HepG2 (cell line): ENCODE data around the gene CRKL. TPM values are rescaled to one million over a fixed set of nuclear protein-coding genes. Genes with fewer than 3 reads are reported as not detected.

ENCODE experiments used
- HNF4A ChIP-seq: sonication (generic); formaldehyde crosslinking; IDR thresholded peaks from 2 replicates; pipeline ENCODE4 v1.4.0; 2020; ENCODE audit warnings: missing genetic modification reagents
- HNF4G ChIP-seq, 2 experiments: sonication (generic) in 1 of 2; formaldehyde crosslinking in 1 of 2; IDR thresholded peaks; 2 replicates each; pipeline versions ENCODE4 v1.4.0 to v1.6.1; 2011 to 2020; ENCODE audit warnings: borderline replicate concordance in 2 of 2, low read depth in 2 of 2, mild to moderate bottlenecking in 2 of 2, low read length in 1 of 2, missing genetic modification reagents in 1 of 2, moderate library complexity in 1 of 2
- KDM1A ChIP-seq: IDR thresholded peaks from 2 replicates; pipeline ENCODE4 v1.6.1; 2016; ENCODE audit warnings: missing compliant biosample characterization
- MED1 ChIP-seq: sonication (generic); formaldehyde crosslinking; IDR thresholded peaks from 2 replicates; pipeline ENCODE4 v1.4.0; 2020; ENCODE audit warnings: missing genetic modification reagents
- NFATC3 ChIP-seq: sonication (generic); formaldehyde crosslinking; IDR thresholded peaks from 2 replicates; pipeline ENCODE4 v1.5.1; 2020; ENCODE audit warnings: mild to moderate bottlenecking, missing genetic modification reagents
- PLRG1 ChIP-seq: fragments of 450-650 bp; conservative IDR thresholded peaks from 2 replicates; pipeline ENCODE4 v1.6.1; 2016
- POLR2A ChIP-seq, 2 experiments: IDR thresholded peaks; 2 replicates each; pipeline ENCODE4 v1.6.1; 2011; ENCODE audit warnings: low read depth in 2 of 2, low read length in 2 of 2, mild to moderate bottlenecking in 1 of 2, moderate library complexity in 1 of 2; ENCODE audit not compliant: insufficient read depth in 1 of 2
- SRSF9 ChIP-seq: fragments of 200-400 bp; formaldehyde crosslinking; IDR thresholded peaks from 2 replicates; pipeline ENCODE4 v1.6.1; 2018; ENCODE audit warnings: borderline replicate concordance, mild to moderate bottlenecking, low read depth, low read length; ENCODE audit not compliant: insufficient read depth, poor library complexity, severe bottlenecking
- SRY ChIP-seq: sonication (generic); formaldehyde crosslinking; IDR thresholded peaks from 2 replicates; pipeline ENCODE4 v1.8.0; 2022; ENCODE audit warnings: mild to moderate bottlenecking, missing genetic modification reagents
- SSRP1 ChIP-seq: IDR thresholded peaks from 2 replicates; pipeline ENCODE4 v1.6.1; 2016; ENCODE audit warnings: control low read depth
- TARDBP ChIP-seq: sonication (generic); formaldehyde crosslinking; IDR thresholded peaks from 2 replicates; pipeline ENCODE4 v1.8.0; 2022; ENCODE audit warnings: mild to moderate bottlenecking, missing genetic modification reagents
- TCF7L2 ChIP-seq: IDR thresholded peaks from 2 replicates; pipeline ENCODE4 v1.6.1; 2011; ENCODE audit warnings: mild to moderate bottlenecking, low read depth, low read length, moderate library complexity
- ZBTB42 ChIP-seq: sonication (generic); formaldehyde crosslinking; IDR thresholded peaks from 2 replicates; pipeline ENCODE4 v1.5.0; 2020; ENCODE audit warnings: mild to moderate bottlenecking, missing genetic modification reagents
- ZNF234 ChIP-seq: sonication (generic); formaldehyde crosslinking; conservative IDR thresholded peaks from 2 replicates; pipeline ENCODE4 v1.5.1; 2020; ENCODE audit warnings: mild to moderate bottlenecking, missing genetic modification reagents
- ZNF331 ChIP-seq: sonication (generic); formaldehyde crosslinking; IDR thresholded peaks from 2 replicates; pipeline ENCODE4 v1.4.0; 2020; ENCODE audit warnings: missing genetic modification reagents
- polyA plus RNA-seq, 8 experiments: library from polyadenylated mRNA; depleted of rRNA in 3 of 8; stranded (reverse) in 7 of 8; unstranded in 1 of 8; fragments of >200 nt; fragmentation: Illumina TruSeq in 4 of 8; extraction: Trizol in 4 of 8; gene quantifications; 2 replicates each; pipeline versions ENCODE4 v1.2.1 to v1.2.3, GENCODE V29; 2011 to 2016; ENCODE audit warnings: low read depth in 4 of 8, missing spikeins in 1 of 8, mixed read lengths in 1 of 8; ENCODE audit not compliant: insufficient read depth in 1 of 8
- total RNA-seq, 5 experiments: library from RNA; depleted of rRNA; stranded (reverse); fragments of >200 nt; fragmentation: Illumina TruSeq; extraction: Trizol; gene quantifications; 2 replicates each; pipeline ENCODE4 v1.2.3, GENCODE V29; 2016; ENCODE audit warnings: low read depth in 1 of 5
- TF ChIP-seq, protein P1 (sequence below): sonication (generic); formaldehyde crosslinking; conservative IDR thresholded peaks from 2 replicates; pipeline ENCODE4 v1.4.0; 2020; ENCODE audit warnings: missing genetic modification reagents
- TF ChIP-seq, protein P2 (sequence below): sonication (generic); IDR thresholded peaks from 2 replicates; pipeline ENCODE4 v1.6.1; 2016; ENCODE audit warnings: low read depth, borderline replicate concordance
- TF ChIP-seq, protein P3 (sequence below): sonication (generic); formaldehyde crosslinking; IDR thresholded peaks from 2 replicates; pipeline ENCODE4 v1.5.1; 2020; ENCODE audit warnings: missing genetic modification reagents, mild to moderate bottlenecking, borderline replicate concordance
- TF ChIP-seq, protein P4 (sequence below): IDR thresholded peaks from 2 replicates; pipeline ENCODE4 v1.6.1; 2016; ENCODE audit warnings: low read depth
- TF ChIP-seq, protein P5 (sequence below): sonication (generic); formaldehyde crosslinking; IDR thresholded peaks from 2 replicates; pipeline ENCODE4; 2020; ENCODE audit warnings: missing genetic modification reagents, mild to moderate bottlenecking, borderline replicate concordance

CRKL gene
- total and polyA plus RNA-seq, 2 of the 13 experiments (the other 11 are each of a cell fraction or from before 2014, with no cell fraction given): 37.4 to 60.6 TPM

DNA sequence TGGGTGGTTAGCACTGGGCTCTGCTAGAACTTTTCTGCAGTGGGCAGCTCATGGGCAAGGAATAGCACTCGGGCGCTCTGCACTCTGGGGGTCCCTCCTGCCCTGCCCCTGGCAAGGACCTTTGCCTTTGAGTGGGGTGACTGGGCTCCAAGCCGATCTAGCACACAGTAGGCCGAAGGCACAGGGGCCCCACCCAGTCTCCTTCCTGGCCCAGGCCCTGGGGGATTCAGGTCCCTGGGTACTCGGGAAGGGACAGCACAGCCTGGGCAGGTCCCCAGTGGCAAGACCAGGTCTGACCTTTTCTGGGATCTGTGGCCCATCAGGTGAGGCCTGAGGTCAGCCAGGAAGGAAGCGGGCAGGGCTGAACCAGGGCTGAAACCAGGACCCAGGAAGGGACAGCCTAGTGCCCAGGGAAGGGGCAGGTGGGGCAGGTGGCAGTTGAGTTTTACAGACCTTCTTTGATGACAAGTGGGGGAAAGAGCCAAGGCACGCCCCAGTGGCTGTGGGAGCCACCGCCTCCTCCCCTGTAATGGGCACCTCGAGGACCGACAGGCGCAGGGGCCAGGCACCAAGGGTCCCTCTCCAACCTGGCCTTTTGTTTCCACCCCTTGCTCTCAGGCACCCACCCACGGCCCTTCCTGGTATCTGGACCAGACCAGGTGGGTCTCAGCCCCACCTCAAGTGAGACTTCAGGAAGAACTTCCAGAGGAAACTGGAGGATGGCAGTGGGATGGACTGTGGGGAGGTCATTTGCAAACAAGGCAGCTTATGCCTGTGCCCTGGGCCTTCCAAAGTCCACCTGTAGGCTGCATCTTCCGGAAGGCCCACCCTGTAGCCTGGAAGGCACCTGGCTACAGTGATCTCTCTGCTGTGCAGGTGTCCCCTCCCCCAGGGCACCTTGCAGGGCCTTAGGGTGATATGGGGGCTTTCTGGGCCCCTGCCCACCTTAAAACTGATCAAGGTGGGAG, 49.0 kb downstream of the CRKL start (continued):
- TF ChIP-seq, protein P1, sequence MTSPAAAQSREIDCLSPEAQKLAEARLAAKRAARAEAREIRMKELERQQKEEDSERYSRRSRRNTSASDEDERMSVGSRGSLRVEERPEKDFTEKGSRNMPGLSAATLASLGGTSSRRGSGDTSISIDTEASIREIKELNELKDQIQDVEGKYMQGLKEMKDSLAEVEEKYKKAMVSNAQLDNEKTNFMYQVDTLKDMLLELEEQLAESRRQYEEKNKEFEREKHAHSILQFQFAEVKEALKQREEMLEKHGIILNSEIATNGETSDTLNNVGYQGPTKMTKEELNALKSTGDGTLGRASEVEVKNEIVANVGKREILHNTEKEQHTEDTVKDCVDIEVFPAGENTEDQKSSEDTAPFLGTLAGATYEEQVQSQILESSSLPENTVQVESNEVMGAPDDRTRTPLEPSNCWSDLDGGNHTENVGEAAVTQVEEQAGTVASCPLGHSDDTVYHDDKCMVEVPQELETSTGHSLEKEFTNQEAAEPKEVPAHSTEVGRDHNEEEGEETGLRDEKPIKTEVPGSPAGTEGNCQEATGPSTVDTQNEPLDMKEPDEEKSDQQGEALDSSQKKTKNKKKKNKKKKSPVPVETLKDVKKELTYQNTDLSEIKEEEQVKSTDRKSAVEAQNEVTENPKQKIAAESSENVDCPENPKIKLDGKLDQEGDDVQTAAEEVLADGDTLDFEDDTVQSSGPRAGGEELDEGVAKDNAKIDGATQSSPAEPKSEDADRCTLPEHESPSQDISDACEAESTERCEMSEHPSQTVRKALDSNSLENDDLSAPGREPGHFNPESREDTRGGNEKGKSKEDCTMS (CRISPR knock-in tag): no peak
- TF ChIP-seq, protein P2, sequence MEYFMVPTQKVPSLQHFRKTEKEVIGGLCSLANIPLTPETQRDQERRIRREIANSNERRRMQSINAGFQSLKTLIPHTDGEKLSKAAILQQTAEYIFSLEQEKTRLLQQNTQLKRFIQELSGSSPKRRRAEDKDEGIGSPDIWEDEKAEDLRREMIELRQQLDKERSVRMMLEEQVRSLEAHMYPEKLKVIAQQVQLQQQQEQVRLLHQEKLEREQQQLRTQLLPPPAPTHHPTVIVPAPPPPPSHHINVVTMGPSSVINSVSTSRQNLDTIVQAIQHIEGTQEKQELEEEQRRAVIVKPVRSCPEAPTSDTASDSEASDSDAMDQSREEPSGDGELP: peak; percentile 34; the same call in 1 of the 2 replicates
- peak; percentile 90 for TF ChIP-seq KDM1A (CRISPR knock-in tag)
- TF ChIP-seq, protein P3, sequence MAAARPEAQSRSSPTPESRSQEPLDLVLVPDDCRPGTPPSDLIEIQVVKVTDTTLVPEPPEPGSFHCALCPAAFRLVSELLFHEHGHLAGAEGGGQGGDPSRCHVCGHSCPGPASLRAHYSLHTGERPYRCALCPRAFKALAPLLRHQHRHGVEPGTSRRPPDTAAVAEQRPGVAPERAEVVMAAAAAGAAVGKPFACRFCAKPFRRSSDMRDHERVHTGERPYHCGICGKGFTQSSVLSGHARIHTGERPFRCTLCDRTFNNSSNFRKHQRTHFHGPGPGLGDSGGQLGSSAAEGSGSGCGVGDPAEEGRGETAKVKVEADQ (CRISPR knock-in tag): no peak
- no peak for TF ChIP-seq SRY
- TF ChIP-seq MED1 (CRISPR knock-in tag): peak; percentile 10; the same call in 1 of the 2 replicates
- no peak for TF ChIP-seq PLRG1
- no peak for TF ChIP-seq SRSF9
- TF ChIP-seq HNF4A (CRISPR knock-in tag): peak; percentile 83
- 0 out of 2 replicates have a peak, but pooled peaks have one; percentile 0 for TF ChIP-seq ZBTB42 (CRISPR knock-in tag)
- no peak for TF ChIP-seq NFATC3 (CRISPR knock-in tag)
- no peak for TF ChIP-seq ZNF331
- peak; percentile 32; the same call in 1 of the 2 replicates for TF ChIP-seq HNF4G (IDR thresholded peaks at IDR 0.05; ENCODE audit: borderline replicate concordance, low read depth, low read length)
- peak; percentile 25; the same call in 1 of the 2 replicates for TF ChIP-seq HNF4G (CRISPR knock-in tag; IDR thresholded peaks at IDR 0.05; ENCODE audit: borderline replicate concordance, low read depth)
- no peak for TF ChIP-seq TCF7L2
- TF ChIP-seq ZNF234 (CRISPR knock-in tag): no peak
- TF ChIP-seq POLR2A (IDR thresholded peaks at IDR 0.05; ENCODE audit: insufficient read depth in 1 of 2, low read depth in 2 of 2, low read length in 2 of 2): no peak
- TF ChIP-seq, protein P4, sequence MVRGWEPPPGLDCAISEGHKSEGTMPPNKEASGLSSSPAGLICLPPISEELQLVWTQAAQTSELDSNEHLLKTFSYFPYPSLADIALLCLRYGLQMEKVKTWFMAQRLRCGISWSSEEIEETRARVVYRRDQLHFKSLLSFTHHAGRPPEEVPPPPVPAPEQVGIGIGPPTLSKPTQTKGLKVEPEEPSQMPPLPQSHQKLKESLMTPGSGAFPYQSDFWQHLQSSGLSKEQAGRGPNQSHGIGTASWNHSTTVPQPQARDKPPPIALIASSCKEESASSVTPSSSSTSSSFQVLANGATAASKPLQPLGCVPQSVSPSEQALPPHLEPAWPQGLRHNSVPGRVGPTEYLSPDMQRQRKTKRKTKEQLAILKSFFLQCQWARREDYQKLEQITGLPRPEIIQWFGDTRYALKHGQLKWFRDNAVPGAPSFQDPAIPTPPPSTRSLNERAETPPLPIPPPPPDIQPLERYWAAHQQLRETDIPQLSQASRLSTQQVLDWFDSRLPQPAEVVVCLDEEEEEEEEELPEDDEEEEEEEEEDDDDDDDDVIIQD: no peak
- no peak for TF ChIP-seq SSRP1
- TF ChIP-seq TARDBP (CRISPR knock-in tag): no peak
- TF ChIP-seq, protein P5, sequence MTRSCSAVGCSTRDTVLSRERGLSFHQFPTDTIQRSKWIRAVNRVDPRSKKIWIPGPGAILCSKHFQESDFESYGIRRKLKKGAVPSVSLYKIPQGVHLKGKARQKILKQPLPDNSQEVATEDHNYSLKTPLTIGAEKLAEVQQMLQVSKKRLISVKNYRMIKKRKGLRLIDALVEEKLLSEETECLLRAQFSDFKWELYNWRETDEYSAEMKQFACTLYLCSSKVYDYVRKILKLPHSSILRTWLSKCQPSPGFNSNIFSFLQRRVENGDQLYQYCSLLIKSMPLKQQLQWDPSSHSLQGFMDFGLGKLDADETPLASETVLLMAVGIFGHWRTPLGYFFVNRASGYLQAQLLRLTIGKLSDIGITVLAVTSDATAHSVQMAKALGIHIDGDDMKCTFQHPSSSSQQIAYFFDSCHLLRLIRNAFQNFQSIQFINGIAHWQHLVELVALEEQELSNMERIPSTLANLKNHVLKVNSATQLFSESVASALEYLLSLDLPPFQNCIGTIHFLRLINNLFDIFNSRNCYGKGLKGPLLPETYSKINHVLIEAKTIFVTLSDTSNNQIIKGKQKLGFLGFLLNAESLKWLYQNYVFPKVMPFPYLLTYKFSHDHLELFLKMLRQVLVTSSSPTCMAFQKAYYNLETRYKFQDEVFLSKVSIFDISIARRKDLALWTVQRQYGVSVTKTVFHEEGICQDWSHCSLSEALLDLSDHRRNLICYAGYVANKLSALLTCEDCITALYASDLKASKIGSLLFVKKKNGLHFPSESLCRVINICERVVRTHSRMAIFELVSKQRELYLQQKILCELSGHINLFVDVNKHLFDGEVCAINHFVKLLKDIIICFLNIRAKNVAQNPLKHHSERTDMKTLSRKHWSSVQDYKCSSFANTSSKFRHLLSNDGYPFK (CRISPR knock-in tag): no peak; the same call in 1 of the 2 replicates
